HFFc6 (cell line): ENCODE measurements around the gene SSC4D. TPM values are rescaled to one million over a fixed set of nuclear protein-coding genes. Genes with fewer than 3 reads are reported as not detected.

Experiments
- DNase-seq: peaks from one replicate; pipeline ENCODE4 v3.0.0-alpha.2; 2018
- H3K27ac Mint-ChIP-seq: 2 replicates; pipeline ENCODE4 v1.8.0; 2020; ENCODE audit warnings: mild to moderate bottlenecking, mixed read lengths
- H3K27me3 Mint-ChIP-seq: 2 replicates; pipeline ENCODE4 v1.8.0; 2021; ENCODE audit warnings: mild to moderate bottlenecking, moderate library complexity, mixed read lengths; ENCODE audit not compliant: insufficient read depth
- H3K36me3 Mint-ChIP-seq: 2 replicates; pipeline ENCODE4 v1.8.0; 2021; ENCODE audit warnings: low read depth, mixed read lengths
- H3K4me1 Mint-ChIP-seq: 2 replicates; pipeline ENCODE4 v1.8.0; 2020; ENCODE audit warnings: low read depth, mixed read lengths
- H3K4me3 Mint-ChIP-seq: 2 replicates; pipeline ENCODE4 v1.8.0; 2020; ENCODE audit warnings: mild to moderate bottlenecking, moderate library complexity, mixed read lengths
- H3K9me3 Mint-ChIP-seq: 2 replicates; pipeline ENCODE4 v1.8.0; 2020; ENCODE audit warnings: mild to moderate bottlenecking, mixed read lengths
- CTCF ChIP-seq: fragments of 200-600 bp; sonication (generic); IDR thresholded peaks from 2 replicates; pipeline ENCODE4 v1.5.0; 2021; ENCODE audit warnings: antibody characterized with exemption, mild to moderate bottlenecking
- total RNA-seq, 6 experiments: library from RNA; stranded (reverse); fragmentation: NEBNext Ultra II Directional; extraction: Animal tissue kit (Norgen Biotek cat#: 25700); gene quantifications; 2 replicates in 1 of 6; 3 replicates in 5 of 6; pipeline ENCODE4 v1.2.3, GENCODE V29; 2021

SSC4D gene
- total RNA-seq, 6 experiments from 2014 or later = 0.23 to 1.1 (median 0.51) TPM

- peak overlapping the region; percentile 72 for H3K27ac Mint-ChIP-seq
- H3K4me3 Mint-ChIP-seq = peak overlapping the region; percentile 39; the same call in 1 of the 2 replicates
- peaks cover 87% of the 10 kb centered on the region for H3K4me1 Mint-ChIP-seq
- TF ChIP-seq CTCF = no peak
- no peaks in the 10 kb centered on the region for H3K9me3 Mint-ChIP-seq
- DNase-seq = no peak
- peaks cover 65% of the 10 kb centered on the region for H3K36me3 Mint-ChIP-seq
- H3K27me3 Mint-ChIP-seq = no peaks in the 10 kb centered on the region; the same call in 1 of the 2 replicates
These were observed 66.1 kb downstream of the SSC4D start for GRCh38 chr7:76343294-76343930.

- peaks cover 91% of the 10 kb centered on the region for H3K4me1 Mint-ChIP-seq
- H3K9me3 Mint-ChIP-seq = no peaks in the 10 kb centered on the region
- peaks cover 67% of the 10 kb centered on the region for H3K36me3 Mint-ChIP-seq
- H3K27me3 Mint-ChIP-seq = no peaks in the 10 kb centered on the region; the same call in 1 of the 2 replicates
- no peak overlapping the region for H3K4me3 Mint-ChIP-seq
- DNase-seq = no peak
- TF ChIP-seq CTCF = no peak
- H3K27ac Mint-ChIP-seq = peak overlapping the region; percentile 68
These were observed 67.3 kb downstream of the SSC4D start for GRCh38 chr7:76342222-76342621.

DNA sequence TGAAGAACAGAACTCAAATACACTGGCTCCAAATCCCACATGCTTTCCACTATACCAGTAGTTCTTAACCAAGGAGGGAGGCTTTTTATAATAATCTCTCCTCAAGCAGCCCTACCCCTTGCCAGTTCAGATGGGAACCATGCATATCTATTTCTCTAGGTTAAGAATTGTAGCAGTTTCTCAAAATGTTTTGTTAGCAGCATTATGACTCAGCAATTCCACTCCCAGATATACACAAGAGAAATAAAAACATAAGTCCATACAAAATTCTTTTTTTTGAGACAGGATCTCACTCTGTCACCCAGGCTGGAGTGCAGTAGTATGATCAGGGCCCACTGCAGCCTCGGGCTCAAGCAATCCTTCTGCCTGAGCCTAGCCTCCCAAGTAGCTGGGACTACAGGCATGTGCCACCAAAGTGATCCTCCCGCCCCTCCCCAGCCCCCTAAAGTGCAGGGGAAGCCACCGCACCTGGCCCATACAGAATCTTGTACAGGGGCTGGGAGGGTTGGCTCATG lies 68.8 kb downstream of the SSC4D start:
- Mint-ChIP-seq H3K4me1 (peaks cover 79% of the 10 kb centered on the region), H3K9me3 (no peaks in the 10 kb centered on the region), H3K4me3 (peak overlapping the region; percentile 44), H3K27ac (peak overlapping the region; percentile 86), H3K36me3 (peaks cover 55% of the 10 kb centered on the region), H3K27me3 (no peaks in the 10 kb centered on the region; the same call in 1 of the 2 replicates)
- TF ChIP-seq CTCF = no peak
- peak; percentile 78 for DNase-seq

Other genes starting within 250 kb of the SSC4D start
- under 1 TPM in 5 of 6 experiments, not detected in 1; 0.09 to 0.23 (median 0.18) TPM for gene SRRM3, start 207.8 kb downstream of the SSC4D start, total RNA-seq
- 1,000 to 10,000 TPM; 1,016 to 1,211 (median 1,126) TPM for gene HSPB1, start 107.0 kb downstream of the SSC4D start, total RNA-seq
- 100 to 1,000 TPM; 171 to 210 (median 180) TPM for gene YWHAG, start 50.7 kb downstream of the SSC4D start, total RNA-seq
- 10 to 100 TPM; 17.5 to 30.4 (median 25.6) TPM for gene ZP3, start 15.3 kb upstream of the SSC4D start, total RNA-seq
- 10 to 100 TPM; 11.1 to 15.6 (median 12.9) TPM for gene DTX2, start 52.0 kb upstream of the SSC4D start, total RNA-seq
- gene UPK3B, start 100.9 kb upstream of the SSC4D start, total RNA-seq = under 1 TPM in 1 of 6 experiments, not detected in 5; 0.41 TPM
- under 1 TPM in 1 of 6 experiments, not detected in 5; 0.07 TPM for gene SPDYE16, start 133.6 kb upstream of the SSC4D start, total RNA-seq
- 10 to 100 TPM; 31.0 to 42.9 (median 37.1) TPM for gene POMZP3, start 217.6 kb upstream of the SSC4D start, total RNA-seq